GM18951 (cell line): ENCODE results near the gene DYNC1I1.

Experiments
- POLR2A ChIP-seq: IDR thresholded peaks from 4 replicates; pipeline ENCODE4 v1.6.1; 2011; ENCODE audit warnings: mild to moderate bottlenecking; ENCODE audit not compliant: insufficient read length, insufficient read depth; ENCODE audit errors: extremely low read depth
- in situ Hi-C: fragments of 300-500 bp; cut with MboI; formaldehyde crosslinking; loops from one replicate; pipeline ENCODE4 v1.12.0; 2022; ENCODE audit warnings: low sequenced_read_pairs, mixed read lengths, inconsistent platforms; ENCODE audit not compliant: unreplicated experiment

Gene DYNC1I1

GRCh38 chr7:95886501-95887090 is 114.2 kb downstream of the DYNC1I1 start:
- in situ Hi-C loops: no loop called here
- no peak for TF ChIP-seq POLR2A

- no peak for TF ChIP-seq POLR2A
- in situ Hi-C loops: no loop called here
Measured at GRCh38 chr7:95893484-95893883, 121.1 kb downstream of the DYNC1I1 start.

- TF ChIP-seq POLR2A: no peak
- in situ Hi-C loops: no loop called here
Measured at GRCh38 chr7:95897557-95898251, 125.3 kb downstream of the DYNC1I1 start.

- in situ Hi-C loops: loop anchor here (25.0 kb wide), 1 partner anchor 1137 kb away; no protein-coding TSS in a partner anchor
- no peak for TF ChIP-seq POLR2A
Measured at GRCh38 chr7:95899919-95900513, 127.7 kb downstream of the DYNC1I1 start.

GRCh38 chr7:95901006-95901405 is 128.7 kb downstream of the DYNC1I1 start:
- in situ Hi-C loops: loop anchor here (25.0 kb wide), 1 partner anchor 1136 kb away; no protein-coding TSS in a partner anchor

GRCh38 chr7:95904099-95904498 is 131.7 kb downstream of the DYNC1I1 start:
- TF ChIP-seq POLR2A: no peak
- in situ Hi-C loops: loop anchor here (25.0 kb wide), 1 partner anchor 1133 kb away; no protein-coding TSS in a partner anchor

More at GRCh38 chr7:95901006-95901405, 128.7 kb downstream of the DYNC1I1 start:
- no peak for TF ChIP-seq POLR2A

- TF ChIP-seq POLR2A: no peak
- in situ Hi-C loops: loop anchor here (25.0 kb wide), 1 partner anchor 1132 kb away; no protein-coding TSS in a partner anchor
Measured at GRCh38 chr7:95905167-95905566, 132.8 kb downstream of the DYNC1I1 start.

- in situ Hi-C loops: loop anchor here (25.0 kb wide), 1 partner anchor 1130 kb away; no protein-coding TSS in a partner anchor
Measured at GRCh38 chr7:95906851-95907250, 134.5 kb downstream of the DYNC1I1 start.

GRCh38 chr7:95907337-95907736 is 135.0 kb downstream of the DYNC1I1 start:
- no peak for TF ChIP-seq POLR2A
- in situ Hi-C loops: loop anchor here (25.0 kb wide), 1 partner anchor 1130 kb away; no protein-coding TSS in a partner anchor

More at GRCh38 chr7:95906851-95907250, 134.5 kb downstream of the DYNC1I1 start:
- TF ChIP-seq POLR2A: no peak

- in situ Hi-C loops: loop anchor here (25.0 kb wide), 1 partner anchor 1129 kb away; no protein-coding TSS in a partner anchor
- TF ChIP-seq POLR2A: no peak
Measured at GRCh38 chr7:95908499-95908898, 136.1 kb downstream of the DYNC1I1 start.

- in situ Hi-C loops: loop anchor here (25.0 kb wide), 1 partner anchor 1127 kb away; no protein-coding TSS in a partner anchor
- no peak for TF ChIP-seq POLR2A
Measured at GRCh38 chr7:95910341-95910740, 138.0 kb downstream of the DYNC1I1 start.

GRCh38 chr7:95915731-95916130 is 143.4 kb downstream of the DYNC1I1 start:
- no peak for TF ChIP-seq POLR2A
- in situ Hi-C loops: loop anchor here (25.0 kb wide), 1 partner anchor 1122 kb away; no protein-coding TSS in a partner anchor
